Loucy (cell line): Measurements from ENCODE around the gene AGAP9.
"Not testable (repeated sequence)": the region's sequence is repeated elsewhere in the genome, so short reads cannot be mapped to it uniquely, and the experiment has no call there.

Experiments
- EZH2phosphoT487 ChIP-seq: fragments of 200-600 bp; IDR thresholded peaks from 2 replicates; pipeline ENCODE4 v1.6.1; 2018; ENCODE audit warnings: antibody characterized with exemption, mild to moderate bottlenecking, moderate library complexity, borderline replicate concordance
- TF ChIP-seq, protein P1 (sequence below): fragments of 200-600 bp; sonication (generic); conservative IDR thresholded peaks from 2 replicates; pipeline ENCODE4 v1.5.1; 2014; ENCODE audit warnings: mild to moderate bottlenecking, antibody characterized with exemption, low read length

GRCh38 chr10:47553860-47554247, 30.4 kb upstream of the AGAP9 start:
- TF ChIP-seq, protein P1, sequence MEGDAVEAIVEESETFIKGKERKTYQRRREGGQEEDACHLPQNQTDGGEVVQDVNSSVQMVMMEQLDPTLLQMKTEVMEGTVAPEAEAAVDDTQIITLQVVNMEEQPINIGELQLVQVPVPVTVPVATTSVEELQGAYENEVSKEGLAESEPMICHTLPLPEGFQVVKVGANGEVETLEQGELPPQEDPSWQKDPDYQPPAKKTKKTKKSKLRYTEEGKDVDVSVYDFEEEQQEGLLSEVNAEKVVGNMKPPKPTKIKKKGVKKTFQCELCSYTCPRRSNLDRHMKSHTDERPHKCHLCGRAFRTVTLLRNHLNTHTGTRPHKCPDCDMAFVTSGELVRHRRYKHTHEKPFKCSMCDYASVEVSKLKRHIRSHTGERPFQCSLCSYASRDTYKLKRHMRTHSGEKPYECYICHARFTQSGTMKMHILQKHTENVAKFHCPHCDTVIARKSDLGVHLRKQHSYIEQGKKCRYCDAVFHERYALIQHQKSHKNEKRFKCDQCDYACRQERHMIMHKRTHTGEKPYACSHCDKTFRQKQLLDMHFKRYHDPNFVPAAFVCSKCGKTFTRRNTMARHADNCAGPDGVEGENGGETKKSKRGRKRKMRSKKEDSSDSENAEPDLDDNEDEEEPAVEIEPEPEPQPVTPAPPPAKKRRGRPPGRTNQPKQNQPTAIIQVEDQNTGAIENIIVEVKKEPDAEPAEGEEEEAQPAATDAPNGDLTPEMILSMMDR = not testable (repeated sequence)
- not testable (repeated sequence) for TF ChIP-seq EZH2phosphoT487
